ENCODE data around the gene SLC38A2. TPM values are rescaled to one million over a fixed set of nuclear protein-coding genes. Genes with fewer than 3 reads are reported as not detected.
"Not testable (repeated sequence)": the region's sequence is repeated elsewhere in the genome, so short reads cannot be mapped to it uniquely, and the experiment has no call there.

The SLC38A2 gene
- total RNA-seq, 2 donors from 2014 or later: 334 to 384 TPM

GRCh38 chr12:46402941-46403718, 30.6 kb upstream of the SLC38A2 start:
- H3K9me3 ChIP-seq: no peaks in the 10 kb centered on the region
- no peak for DNase-seq (ENCODE audit: low spot score)
- TF ChIP-seq, protein P1, sequence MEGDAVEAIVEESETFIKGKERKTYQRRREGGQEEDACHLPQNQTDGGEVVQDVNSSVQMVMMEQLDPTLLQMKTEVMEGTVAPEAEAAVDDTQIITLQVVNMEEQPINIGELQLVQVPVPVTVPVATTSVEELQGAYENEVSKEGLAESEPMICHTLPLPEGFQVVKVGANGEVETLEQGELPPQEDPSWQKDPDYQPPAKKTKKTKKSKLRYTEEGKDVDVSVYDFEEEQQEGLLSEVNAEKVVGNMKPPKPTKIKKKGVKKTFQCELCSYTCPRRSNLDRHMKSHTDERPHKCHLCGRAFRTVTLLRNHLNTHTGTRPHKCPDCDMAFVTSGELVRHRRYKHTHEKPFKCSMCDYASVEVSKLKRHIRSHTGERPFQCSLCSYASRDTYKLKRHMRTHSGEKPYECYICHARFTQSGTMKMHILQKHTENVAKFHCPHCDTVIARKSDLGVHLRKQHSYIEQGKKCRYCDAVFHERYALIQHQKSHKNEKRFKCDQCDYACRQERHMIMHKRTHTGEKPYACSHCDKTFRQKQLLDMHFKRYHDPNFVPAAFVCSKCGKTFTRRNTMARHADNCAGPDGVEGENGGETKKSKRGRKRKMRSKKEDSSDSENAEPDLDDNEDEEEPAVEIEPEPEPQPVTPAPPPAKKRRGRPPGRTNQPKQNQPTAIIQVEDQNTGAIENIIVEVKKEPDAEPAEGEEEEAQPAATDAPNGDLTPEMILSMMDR (IDR thresholded peaks at IDR 0.05): no peak
- H3K27me3 ChIP-seq (replicated peaks; ENCODE audit: insufficient read depth): no peaks in the 10 kb centered on the region
- H3K27ac ChIP-seq: peak overlapping the region; percentile 51 to 58
- H3K4me1 ChIP-seq (ENCODE audit: control insufficient read depth in 1 of 2, low read depth in 2 of 2): peaks cover 28 to 59% of the 10 kb centered on the region in 2 donors
- no peak for ATAC-seq (ENCODE audit: insufficient number of reproducible peaks, low FRiP score, low read depth)
- no peaks in the 10 kb centered on the region for H3K36me3 ChIP-seq
- H3K4me3 ChIP-seq: no peak overlapping the region

GRCh38 chr12:46402451-46402850, 29.9 kb upstream of the SLC38A2 start:
- Histone ChIP-seq H3K4me3 (no peak overlapping the region), H3K9me3 (no peaks in the 10 kb centered on the region), H3K4me1 (ENCODE audit: control insufficient read depth in 1 of 2, low read depth in 2 of 2) (peaks cover 28 to 52% of the 10 kb centered on the region in 2 donors), H3K36me3 (no peaks in the 10 kb centered on the region), H3K27me3 (replicated peaks; ENCODE audit: insufficient read depth) (no peaks in the 10 kb centered on the region), H3K27ac (peak overlapping the region; percentile 51 to 58)
- TF ChIP-seq, protein P1 (IDR thresholded peaks at IDR 0.05): no peak
- DNase-seq (ENCODE audit: low spot score) (no peak), ATAC-seq (ENCODE audit: insufficient number of reproducible peaks, low FRiP score, low read depth) (no peak)

DNA sequence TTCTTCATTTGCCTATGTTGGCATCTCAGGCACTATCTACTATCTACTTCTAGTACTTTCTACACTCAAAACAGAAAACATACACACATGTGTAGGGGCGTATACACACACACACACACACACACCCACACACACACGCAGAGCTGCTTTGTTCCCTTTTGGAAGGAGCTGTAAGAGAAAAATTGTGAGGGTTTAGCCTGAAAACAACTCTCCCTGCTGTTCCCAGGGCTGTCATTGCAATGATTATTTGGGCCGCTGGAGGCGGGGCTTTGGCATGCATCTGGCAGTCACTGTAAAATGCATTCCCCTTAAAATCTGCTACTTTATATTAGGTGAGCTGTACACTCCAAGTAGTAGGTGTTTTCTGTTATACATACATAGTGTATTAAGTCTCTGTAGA, 29.1 kb upstream of the SLC38A2 start:
- Histone ChIP-seq H3K9me3 (no peaks in the 10 kb centered on the region), H3K36me3 (no peaks in the 10 kb centered on the region), H3K27ac (peak overlapping the region; percentile 51 to 58), H3K4me1 (ENCODE audit: control insufficient read depth in 1 of 2, low read depth in 2 of 2) (peaks cover 28 to 48% of the 10 kb centered on the region in 2 donors), H3K27me3 (replicated peaks; ENCODE audit: insufficient read depth) (no peaks in the 10 kb centered on the region), H3K4me3 (no peak overlapping the region)
- no peak for ATAC-seq (ENCODE audit: insufficient number of reproducible peaks, low FRiP score, low read depth)
- DNase-seq (ENCODE audit: low spot score): no peak
- TF ChIP-seq, protein P1 (IDR thresholded peaks at IDR 0.05): peak; percentile 36

- Histone ChIP-seq H3K36me3 (no peaks in the 10 kb centered on the region), H3K4me3 (no peak overlapping the region), H3K9me3 (no peaks in the 10 kb centered on the region), H3K4me1 (ENCODE audit: control insufficient read depth in 1 of 2, low read depth in 2 of 2) (peaks cover 28 to 46% of the 10 kb centered on the region in 2 donors), H3K27me3 (replicated peaks; ENCODE audit: insufficient read depth) (no peaks in the 10 kb centered on the region), H3K27ac (no peak overlapping the region)
- DNase-seq (ENCODE audit: low spot score) (no peak), ATAC-seq (ENCODE audit: insufficient number of reproducible peaks, low FRiP score, low read depth) (no peak)
- TF ChIP-seq, protein P1 (IDR thresholded peaks at IDR 0.05): no peak
Measured at GRCh38 chr12:46400406-46400805, 27.8 kb upstream of the SLC38A2 start.

DNA sequence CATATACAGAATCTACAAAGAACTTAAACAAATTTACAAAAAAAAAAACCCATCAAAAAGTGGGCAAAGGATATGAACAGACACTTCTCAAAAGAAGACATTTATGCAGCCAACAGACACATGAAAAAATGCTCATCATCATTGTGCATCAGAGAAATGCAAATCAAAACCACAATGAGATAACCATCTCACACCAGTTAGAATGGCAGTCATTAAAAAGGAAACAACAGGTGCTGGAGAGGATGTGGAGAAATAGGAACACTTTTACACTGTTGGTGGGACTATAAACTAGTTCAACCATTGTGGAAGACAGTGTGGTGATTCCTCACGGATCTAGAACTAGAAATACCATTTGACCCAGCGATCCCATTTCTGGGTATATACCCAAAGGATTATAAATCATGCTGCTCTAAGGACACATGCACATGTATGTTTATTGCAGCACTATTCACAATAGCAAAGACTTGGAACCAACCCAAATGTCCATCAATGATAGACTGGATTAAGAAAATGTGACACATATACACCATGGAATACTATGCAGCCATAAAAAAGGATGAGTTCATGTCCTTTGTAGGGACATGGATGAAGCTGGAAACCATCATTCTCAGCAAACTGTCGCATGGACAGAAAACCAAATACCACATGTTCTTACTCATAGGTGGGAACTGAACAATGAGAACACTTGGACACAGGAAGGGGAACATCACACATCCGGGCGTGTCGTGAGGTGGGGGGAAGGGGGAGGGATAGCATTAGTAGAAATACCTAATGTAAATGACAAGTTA, 27.1 kb upstream of the SLC38A2 start:
- not testable (repeated sequence) for H3K27me3 ChIP-seq (replicated peaks; ENCODE audit: insufficient read depth); H3K27ac ChIP-seq; H3K4me3 ChIP-seq; ATAC-seq (ENCODE audit: insufficient number of reproducible peaks, low FRiP score, low read depth); DNase-seq (ENCODE audit: low spot score); H3K36me3 ChIP-seq; H3K9me3 ChIP-seq
- peaks cover 26 to 44% of the 10 kb centered on the region in 2 donors for H3K4me1 ChIP-seq (ENCODE audit: control insufficient read depth in 1 of 2, low read depth in 2 of 2)

Measured in thoracic aorta (tissue), 2 donors.